Endodermal cell (in vitro differentiated cells): Measurements from ENCODE around the gene TIAM2. TPM values are rescaled to one million over a fixed set of nuclear protein-coding genes. Genes with fewer than 3 reads are reported as not detected.

ENCODE experiments used
- DNase-seq: peaks from one replicate; pipeline ENCODE4 v3.0.0-alpha.2; 2017
- H3K27ac ChIP-seq: 2 replicates; pipeline ENCODE4 v1.5.1; 2013; ENCODE audit warnings: mild to moderate bottlenecking, low read depth, low read length, moderate library complexity
- H3K27me3 ChIP-seq: 2 replicates; pipeline ENCODE4 v1.6.1; 2013; ENCODE audit warnings: mild to moderate bottlenecking, low read length, moderate library complexity; ENCODE audit not compliant: insufficient read depth, control insufficient read depth, poor library complexity, severe bottlenecking
- H3K36me3 ChIP-seq: 2 replicates; pipeline ENCODE4 v1.7.0; 2013; ENCODE audit warnings: mild to moderate bottlenecking, low read length, moderate library complexity; ENCODE audit not compliant: control insufficient read depth, insufficient read depth
- H3K4me1 ChIP-seq: one replicate; pipeline ENCODE4 v1.7.0; 2013; ENCODE audit warnings: low read length; ENCODE audit not compliant: control insufficient read depth, insufficient read depth
- H3K4me3 ChIP-seq: 2 replicates; pipeline ENCODE4 v1.5.1; 2013; ENCODE audit warnings: mild to moderate bottlenecking, low read length, moderate library complexity
- H3K9ac ChIP-seq: 2 replicates; pipeline ENCODE4 v1.6.1; 2013; ENCODE audit warnings: mild to moderate bottlenecking, low read length, moderate library complexity; ENCODE audit not compliant: poor library complexity, severe bottlenecking; ENCODE audit errors: extremely low read depth
- H3K9me3 ChIP-seq: 2 replicates; pipeline ENCODE4 v1.6.1; 2013; ENCODE audit warnings: mild to moderate bottlenecking, low read length, moderate library complexity; ENCODE audit not compliant: control insufficient read depth
- H3K27ac Mint-ChIP-seq: 2 replicates; pipeline ENCODE4 v1.8.0; 2020; ENCODE audit warnings: mixed read lengths
- H3K27me3 Mint-ChIP-seq: 2 replicates; pipeline ENCODE4 v1.8.0; 2021; ENCODE audit warnings: mild to moderate bottlenecking, mixed read lengths; ENCODE audit not compliant: insufficient read depth
- H3K36me3 Mint-ChIP-seq: 2 replicates; pipeline ENCODE4 v1.8.0; 2020; ENCODE audit warnings: low read depth, mixed read lengths
- H3K4me1 Mint-ChIP-seq: 2 replicates; pipeline ENCODE4 v1.8.0; 2020; ENCODE audit warnings: mixed read lengths
- H3K4me3 Mint-ChIP-seq: 2 replicates; pipeline ENCODE4 v1.8.0; 2020; ENCODE audit warnings: mild to moderate bottlenecking, moderate library complexity, mixed read lengths
- H3K9me3 Mint-ChIP-seq: 2 replicates; pipeline ENCODE4 v1.8.0; 2020; ENCODE audit warnings: mild to moderate bottlenecking, mixed read lengths
- WGBS, 2 experiments: methylation state at CpG; one replicate each; pipeline versions ENCODE4 v1.1.5 to v1.1.7; 2013; ENCODE audit warnings: missing lambda C conversion rate in 2 of 2, mixed read lengths in 1 of 2; ENCODE audit not compliant: insufficient coverage in 1 of 2, insufficient read length in 1 of 2; 5-methylcytosine and 5-hydroxymethylcytosine counted together
- total RNA-seq, 2 donors: library from RNA; stranded (reverse); fragmentation: NEBNext Ultra II Directional in 1 of 2; extraction: Animal tissue kit (Norgen Biotek cat#: 25700) in 1 of 2; gene quantifications; 2 replicates in 1 of 2; 3 replicates in 1 of 2; pipeline ENCODE4 v1.2.1, GENCODE V29; 2021
- TF ChIP-seq, protein P1 (sequence below): fragments of 200-600 bp; sonication (generic); conservative IDR thresholded peaks from 2 replicates; pipeline ENCODE4 v1.5.0; 2021; ENCODE audit warnings: antibody characterized with exemption, mild to moderate bottlenecking

TIAM2 gene
- total RNA-seq, 2 donors from 2014 or later = 15.7 to 17.5 TPM

DNA sequence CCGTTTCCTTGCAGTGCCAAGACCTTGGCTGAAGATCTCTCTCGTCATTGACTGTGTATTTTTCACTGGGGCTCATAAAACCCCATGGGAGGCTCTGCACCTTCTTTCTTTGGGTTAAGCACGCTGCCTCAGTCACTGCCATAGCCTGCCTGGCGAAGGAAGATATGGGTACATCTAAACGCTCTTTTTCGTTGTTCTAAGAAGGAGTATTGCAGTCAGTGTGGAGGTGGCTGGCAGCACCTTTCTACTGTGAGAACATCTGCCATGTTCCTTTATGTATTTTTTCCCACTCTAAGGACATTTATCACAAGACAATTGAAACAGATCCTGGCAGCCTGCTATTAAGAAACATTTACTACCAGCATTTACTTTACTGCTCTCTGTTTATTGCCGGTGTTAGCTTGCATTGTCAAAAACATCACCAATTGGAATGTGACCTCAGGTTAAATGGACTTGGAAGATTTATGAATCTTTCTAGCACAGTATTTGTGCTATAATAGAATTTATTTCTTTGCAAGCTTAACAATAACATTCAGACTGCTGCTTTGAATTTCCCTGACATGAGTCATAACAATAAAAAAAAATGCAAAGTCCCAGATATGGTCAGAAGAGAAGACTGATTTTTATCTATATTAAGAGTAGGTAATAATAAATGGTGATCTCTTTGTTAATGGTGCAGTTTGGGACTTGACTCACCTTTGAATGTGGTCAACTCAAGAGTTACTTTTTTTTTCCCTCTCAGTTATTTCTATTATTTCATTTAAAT is 206.5 kb downstream of the TIAM2 start:
- no peak overlapping the region for H3K9ac ChIP-seq
- no peak overlapping the region for H3K27ac Mint-ChIP-seq
- peaks cover 2% of the 10 kb centered on the region for H3K36me3 Mint-ChIP-seq

DNA sequence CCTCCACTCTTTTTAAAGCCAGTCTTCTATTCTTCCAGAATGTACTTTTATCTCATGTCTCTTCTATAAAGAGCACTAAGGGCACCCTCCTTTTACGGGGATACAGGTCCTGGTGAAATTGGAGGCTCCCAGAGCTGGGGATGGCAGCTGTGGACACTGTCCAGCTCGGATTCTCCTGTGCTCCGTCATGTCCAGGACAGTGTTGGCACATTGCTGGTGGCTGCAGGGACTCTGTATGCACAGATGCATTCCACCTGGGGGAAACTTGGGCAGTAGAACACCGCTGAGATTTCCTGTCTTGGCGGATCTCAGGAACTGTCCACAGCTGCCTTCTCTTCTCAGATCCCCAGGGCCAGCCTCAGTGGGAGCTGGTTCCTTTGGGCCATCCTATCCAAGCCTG is 212.1 kb downstream of the TIAM2 start:
- H3K4me3 ChIP-seq = no peak overlapping the region
- DNase-seq = no peak
- no peak overlapping the region for H3K4me3 Mint-ChIP-seq
- peaks cover 4% of the 10 kb centered on the region for H3K36me3 ChIP-seq
- no peaks in the 10 kb centered on the region for H3K4me1 Mint-ChIP-seq
- H3K27ac Mint-ChIP-seq = no peak overlapping the region
- no peak overlapping the region for H3K27ac ChIP-seq
- H3K9me3 ChIP-seq = no peaks in the 10 kb centered on the region
- TF ChIP-seq, protein P1, sequence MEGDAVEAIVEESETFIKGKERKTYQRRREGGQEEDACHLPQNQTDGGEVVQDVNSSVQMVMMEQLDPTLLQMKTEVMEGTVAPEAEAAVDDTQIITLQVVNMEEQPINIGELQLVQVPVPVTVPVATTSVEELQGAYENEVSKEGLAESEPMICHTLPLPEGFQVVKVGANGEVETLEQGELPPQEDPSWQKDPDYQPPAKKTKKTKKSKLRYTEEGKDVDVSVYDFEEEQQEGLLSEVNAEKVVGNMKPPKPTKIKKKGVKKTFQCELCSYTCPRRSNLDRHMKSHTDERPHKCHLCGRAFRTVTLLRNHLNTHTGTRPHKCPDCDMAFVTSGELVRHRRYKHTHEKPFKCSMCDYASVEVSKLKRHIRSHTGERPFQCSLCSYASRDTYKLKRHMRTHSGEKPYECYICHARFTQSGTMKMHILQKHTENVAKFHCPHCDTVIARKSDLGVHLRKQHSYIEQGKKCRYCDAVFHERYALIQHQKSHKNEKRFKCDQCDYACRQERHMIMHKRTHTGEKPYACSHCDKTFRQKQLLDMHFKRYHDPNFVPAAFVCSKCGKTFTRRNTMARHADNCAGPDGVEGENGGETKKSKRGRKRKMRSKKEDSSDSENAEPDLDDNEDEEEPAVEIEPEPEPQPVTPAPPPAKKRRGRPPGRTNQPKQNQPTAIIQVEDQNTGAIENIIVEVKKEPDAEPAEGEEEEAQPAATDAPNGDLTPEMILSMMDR = no peak
- H3K4me1 ChIP-seq = no peaks in the 10 kb centered on the region
- peaks cover 7% of the 10 kb centered on the region for H3K9me3 Mint-ChIP-seq
- no peak overlapping the region for H3K9ac ChIP-seq
- no peaks in the 10 kb centered on the region for H3K27me3 Mint-ChIP-seq
- H3K36me3 Mint-ChIP-seq = peaks cover 11% of the 10 kb centered on the region
- H3K27me3 ChIP-seq = no peaks in the 10 kb centered on the region
- 93 to 94% methylated on average over 5 of the region's 5 CpGs for WGBS, 2 experiments

More for the DNA sequence above, 206.5 kb downstream of the TIAM2 start:
- Mint-ChIP-seq H3K4me3 (no peak overlapping the region), H3K9me3 (no peaks in the 10 kb centered on the region), H3K27me3 (no peaks in the 10 kb centered on the region), H3K4me1 (no peaks in the 10 kb centered on the region)
- TF ChIP-seq, protein P1 = no peak
- H3K27ac ChIP-seq = peak overlapping the region; percentile 30
- H3K4me1 ChIP-seq = no peaks in the 10 kb centered on the region
- no peaks in the 10 kb centered on the region for H3K27me3 ChIP-seq
- no peaks in the 10 kb centered on the region for H3K9me3 ChIP-seq
- DNase-seq = no peak
- H3K36me3 ChIP-seq = no peaks in the 10 kb centered on the region
- WGBS, 2 experiments = 90 to 92% methylated on average over 5 to 7 of the region's 7 CpGs
- H3K4me3 ChIP-seq = no peak overlapping the region

DNA sequence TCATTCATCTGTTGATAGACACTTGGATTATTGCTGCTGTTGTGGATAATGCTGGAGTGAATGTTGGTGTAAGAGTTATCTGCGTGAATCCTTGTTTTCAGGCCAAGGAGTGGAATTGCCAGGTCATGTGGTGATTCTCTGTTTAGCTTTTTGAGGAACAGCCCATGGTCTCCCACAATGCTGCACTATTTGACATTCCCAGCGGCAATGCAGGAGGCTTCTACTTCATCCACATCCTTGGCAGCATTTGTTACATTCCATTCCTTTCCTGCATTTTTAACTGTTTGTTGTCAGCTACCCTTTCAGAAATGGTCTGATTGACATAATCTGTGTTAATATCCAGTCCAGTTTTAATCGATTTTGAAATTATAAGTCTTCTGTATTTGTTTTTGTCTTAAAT is 217.0 kb downstream of the TIAM2 start:
- no peaks in the 10 kb centered on the region for H3K9me3 ChIP-seq
- 92 to 100% methylated on average over 3 of the region's 3 CpGs for WGBS, 2 experiments
- H3K4me1 ChIP-seq = no peaks in the 10 kb centered on the region
- no peak overlapping the region for H3K27ac Mint-ChIP-seq
- no peak overlapping the region for H3K4me3 ChIP-seq
- H3K36me3 Mint-ChIP-seq = peaks cover 12% of the 10 kb centered on the region
- TF ChIP-seq, protein P1 = no peak
- peaks cover 4% of the 10 kb centered on the region for H3K36me3 ChIP-seq
- no peak for DNase-seq
- no peaks in the 10 kb centered on the region for H3K27me3 ChIP-seq
- H3K4me3 Mint-ChIP-seq = no peak overlapping the region
- no peaks in the 10 kb centered on the region for H3K27me3 Mint-ChIP-seq
- peaks cover 7% of the 10 kb centered on the region for H3K4me1 Mint-ChIP-seq
- H3K27ac ChIP-seq = no peak overlapping the region
- no peak overlapping the region for H3K9ac ChIP-seq
- peaks cover 8% of the 10 kb centered on the region for H3K9me3 Mint-ChIP-seq
